Smooth muscle cell (in vitro differentiated cells): ENCODE measurements around the gene IGSF8. TPM values are rescaled to one million over a fixed set of nuclear protein-coding genes. Genes with fewer than 3 reads are reported as not detected.

Experiments used
- DNase-seq: peaks from one replicate; lab custom pipeline; 2025; ENCODE audit not compliant: unreplicated experiment; lab: John Stamatoyannopoulos, UW
- H2AFZ ChIP-seq: fragments of 200-600 bp; sonication (generic); 2 replicates; pipeline ENCODE4 v1.6.0; 2016; ENCODE audit warnings: antibody characterized with exemption, low read depth, mild to moderate bottlenecking
- H3F3A ChIP-seq: fragments of 200-600 bp; sonication (generic); 2 replicates; pipeline ENCODE4 v1.6.0; 2017; ENCODE audit warnings: antibody characterized with exemption, low read depth
- H3K27ac ChIP-seq: fragments of 200-600 bp; sonication (generic); 2 replicates; pipeline ENCODE4 v1.5.1; 2016; ENCODE audit warnings: low read depth, mild to moderate bottlenecking
- H3K27me3 ChIP-seq: fragments of 200-600 bp; sonication (generic); 2 replicates; pipeline ENCODE4 v1.6.1; 2016; ENCODE audit warnings: low read depth, mild to moderate bottlenecking
- H3K36me3 ChIP-seq: fragments of 200-600 bp; sonication (generic); 2 replicates; pipeline ENCODE4 v1.5.1; 2016; ENCODE audit warnings: low read depth
- H3K4me1 ChIP-seq: fragments of 200-600 bp; sonication (generic); 2 replicates; pipeline ENCODE4 v1.5.1; 2016; ENCODE audit warnings: low read depth
- H3K4me2 ChIP-seq: fragments of 200-600 bp; sonication (generic); 2 replicates; pipeline ENCODE4 v1.6.0; 2016; ENCODE audit warnings: mild to moderate bottlenecking
- H3K4me3 ChIP-seq: fragments of 200-600 bp; sonication (generic); 2 replicates; pipeline ENCODE4 v1.5.1; 2016; ENCODE audit warnings: mild to moderate bottlenecking
- H3K79me2 ChIP-seq: fragments of 200-600 bp; sonication (generic); 2 replicates; pipeline ENCODE4 v1.6.0; 2016; ENCODE audit warnings: low read depth, mild to moderate bottlenecking
- H3K9ac ChIP-seq: fragments of 200-600 bp; sonication (generic); 2 replicates; pipeline ENCODE4 v1.6.0; 2016; ENCODE audit warnings: low read depth
- H3K9me3 ChIP-seq: fragments of 200-600 bp; sonication (generic); replicated peaks from 2 replicates; pipeline ENCODE4 v1.5.1; 2016; ENCODE audit warnings: low read depth
- H4K20me1 ChIP-seq: fragments of 200-600 bp; sonication (generic); 2 replicates; pipeline ENCODE4 v1.6.0; 2016; ENCODE audit warnings: low read depth
- CTCF ChIP-seq: fragments of 200-600 bp; sonication (generic); IDR thresholded peaks from 2 replicates; pipeline ENCODE4 v1.5.1; 2017; ENCODE audit warnings: borderline replicate concordance, mild to moderate bottlenecking, antibody characterized with exemption; ENCODE audit not compliant: insufficient read depth, poor library complexity, severe bottlenecking
- WGBS: methylation state at CpG from one replicate; pipeline ENCODE4 v1.1.7; 2016; ENCODE audit warnings: low lambda C conversion rate; 5-methylcytosine and 5-hydroxymethylcytosine counted together
- polyA plus RNA-seq: library from polyadenylated mRNA; unstranded; fragments of >200 nt; fragmentation: Nextera tagmentation; extraction: Ambion mirVana; gene quantifications from 2 replicates; pipeline ENCODE4 v1.2.1, GENCODE V29; 2016
- total RNA-seq: library from RNA; depleted of rRNA; stranded (reverse); fragments of >200 nt; gene quantifications from 2 replicates; pipeline ENCODE4 v1.2.3, GENCODE V29; 2014

The IGSF8 gene
- total and polyA plus RNA-seq, 2 experiments from 2014 or later = 20.8 to 30.2 TPM

GRCh38 chr1:160070243-160071163 is 27.9 kb downstream of the IGSF8 start:
- H3F3A ChIP-seq = no peaks in the 10 kb centered on the region
- H3K36me3 ChIP-seq = no peaks in the 10 kb centered on the region
- peak overlapping the region; percentile 78 for H3K4me2 ChIP-seq
- H4K20me1 ChIP-seq = no peaks in the 10 kb centered on the region
- WGBS = 4% methylated on average over 29 of the region's 46 CpGs
- H3K9ac ChIP-seq = no peak overlapping the region
- H3K79me2 ChIP-seq = no peaks in the 10 kb centered on the region
- peaks cover 7% of the 10 kb centered on the region for H3K4me1 ChIP-seq
- H3K27ac ChIP-seq = no peak overlapping the region
- peak overlapping the region; percentile 43 for H3K4me3 ChIP-seq
- peak overlapping the region; percentile 53 for H2AFZ ChIP-seq
- TF ChIP-seq CTCF = no peak
- peaks cover 31% of the 10 kb centered on the region for H3K27me3 ChIP-seq
- H3K9me3 ChIP-seq = no peaks in the 10 kb centered on the region
- DNase-seq = peak; percentile 66

GRCh38 chr1:160069460-160070231 is 28.8 kb downstream of the IGSF8 start, which contains the start of gene KCNJ10:
Gene KCNJ10 (minus strand): TSS chr1:160070160. CDS start chr1:160042532, 27,628 bp downstream.
- Histone ChIP-seq H3K27ac (no peak within 1 kb of the TSS), H3K9me3 (no peaks in the 10 kb centered on the region), H3K36me3 (no peaks in the 10 kb centered on the region), H3K9ac (no peak within 1 kb of the TSS), H3K4me1 (peaks cover 7% of the 10 kb centered on the region), H3K4me3 (peak within 1 kb of the TSS; percentile 43), H3K27me3 (peaks cover 31% of the 10 kb centered on the region), H4K20me1 (no peaks in the 10 kb centered on the region), H3K79me2 (no peaks in the 10 kb centered on the region), H3K4me2 (peak within 1 kb of the TSS; percentile 78), H3F3A (no peaks in the 10 kb centered on the region), H2AFZ (peak within 1 kb of the TSS; percentile 53)
- no peak for TF ChIP-seq CTCF
- WGBS = 22% methylated on average over 21 of the region's 32 CpGs
- DNase-seq = no peak

- Histone ChIP-seq H3K9me3 (no peaks in the 10 kb centered on the region), H4K20me1 (no peaks in the 10 kb centered on the region), H3K79me2 (no peaks in the 10 kb centered on the region), H3K36me3 (no peaks in the 10 kb centered on the region), H3K27me3 (peaks cover 42% of the 10 kb centered on the region), H2AFZ (no peak overlapping the region), H3K4me1 (peaks cover 7% of the 10 kb centered on the region), H3K4me3 (no peak overlapping the region), H3K4me2 (no peak overlapping the region), H3F3A (no peaks in the 10 kb centered on the region), H3K27ac (no peak overlapping the region), H3K9ac (no peak overlapping the region)
- WGBS = 80% methylated on average over 5 of the region's 5 CpGs
- no peak for TF ChIP-seq CTCF
- no peak for DNase-seq
Measured at GRCh38 chr1:160068225-160068624, 30.2 kb downstream of the IGSF8 start.
